HepG2 (cell line): ENCODE results near the gene SGIP1. TPM values are rescaled to one million over a fixed set of nuclear protein-coding genes. Genes with fewer than 3 reads are reported as not detected.

Source experiments
- ATAD3A ChIP-seq: sonication (generic); formaldehyde crosslinking; IDR thresholded peaks from 2 replicates; pipeline ENCODE4 v1.4.0; 2020; ENCODE audit warnings: missing genetic modification reagents
- BCL6 ChIP-seq: IDR thresholded peaks from 2 replicates; pipeline ENCODE4 v1.6.1; 2016; ENCODE audit warnings: missing genetic modification reagents, missing compliant biosample characterization
- CHD4 ChIP-seq: fragments of 200-600 bp; sonication (generic); IDR thresholded peaks from 2 replicates; pipeline ENCODE4 v1.7.0; 2017; ENCODE audit warnings: mild to moderate bottlenecking, low read length, borderline replicate concordance
- CREB1 ChIP-seq, 2 experiments: fragments of 450-650 bp in 1 of 2; IDR thresholded peaks; 2 replicates each; pipeline ENCODE4 v1.6.1; 2016 to 2017; ENCODE audit warnings: control low read depth in 1 of 2, mild to moderate bottlenecking in 1 of 2, missing compliant biosample characterization in 1 of 2, missing genetic modification characterization in 1 of 2
- GABPA ChIP-seq, 2 experiments: IDR thresholded peaks; 2 replicates each; pipeline ENCODE4 v1.6.1; 2011 to 2016; ENCODE audit warnings: low read depth in 2 of 2, low read length in 1 of 2, missing biosample characterization in 1 of 2, missing genetic modification characterization in 1 of 2
- GTF2F1 ChIP-seq: fragments of 150-350 bp; IDR thresholded peaks from 2 replicates; pipeline ENCODE4 v1.6.1; 2014; ENCODE audit warnings: low read length
- MEIS2 ChIP-seq: sonication (generic); formaldehyde crosslinking; IDR thresholded peaks from 2 replicates; pipeline ENCODE4 v1.9.0; 2021; ENCODE audit warnings: mild to moderate bottlenecking, missing genetic modification reagents
- MIXL1 ChIP-seq: IDR thresholded peaks from 2 replicates; pipeline ENCODE4 v1.6.1; 2016
- SRSF4 ChIP-seq: fragments of 200-400 bp; formaldehyde crosslinking; IDR thresholded peaks from one replicate; pipeline ENCODE4 v1.6.1; 2018; ENCODE audit warnings: mild to moderate bottlenecking, low read depth, low read length, moderate library complexity; ENCODE audit not compliant: poor library complexity, severe bottlenecking
- ZMYM3 ChIP-seq: sonication (generic); formaldehyde crosslinking; IDR thresholded peaks from 2 replicates; pipeline ENCODE4 v1.5.1; 2020; ENCODE audit warnings: mild to moderate bottlenecking, missing genetic modification reagents
- ZMYM4 ChIP-seq: sonication (generic); formaldehyde crosslinking; IDR thresholded peaks from 2 replicates; pipeline ENCODE4 v1.8.1; 2023; ENCODE audit warnings: mild to moderate bottlenecking, missing genetic modification reagents
- ZNF296 ChIP-seq: sonication (generic); formaldehyde crosslinking; conservative IDR thresholded peaks from 2 replicates; pipeline ENCODE4 v1.5.0; 2020; ENCODE audit warnings: mild to moderate bottlenecking, missing genetic modification reagents
- ZNF335 ChIP-seq: sonication (generic); formaldehyde crosslinking; IDR thresholded peaks from 2 replicates; pipeline ENCODE4 v1.4.0; 2020; ENCODE audit warnings: missing genetic modification reagents
- ZNF44 ChIP-seq: sonication (generic); formaldehyde crosslinking; IDR thresholded peaks from 2 replicates; pipeline ENCODE4 v1.5.1; 2020; ENCODE audit warnings: mild to moderate bottlenecking, missing genetic modification reagents
- ZNF746 ChIP-seq: sonication (generic); formaldehyde crosslinking; IDR thresholded peaks from 2 replicates; pipeline ENCODE4 v1.8.0; 2022; ENCODE audit warnings: mild to moderate bottlenecking, missing genetic modification reagents
- polyA plus RNA-seq, 8 experiments: library from polyadenylated mRNA; depleted of rRNA in 3 of 8; stranded (reverse) in 7 of 8; unstranded in 1 of 8; fragments of >200 nt; fragmentation: Illumina TruSeq in 4 of 8; extraction: Trizol in 4 of 8; gene quantifications; 2 replicates each; pipeline versions ENCODE4 v1.2.1 to v1.2.3, GENCODE V29; 2011 to 2016; ENCODE audit warnings: low read depth in 4 of 8, missing spikeins in 1 of 8, mixed read lengths in 1 of 8; ENCODE audit not compliant: insufficient read depth in 1 of 8
- total RNA-seq, 5 experiments: library from RNA; depleted of rRNA; stranded (reverse); fragments of >200 nt; fragmentation: Illumina TruSeq; extraction: Trizol; gene quantifications; 2 replicates each; pipeline ENCODE4 v1.2.3, GENCODE V29; 2016; ENCODE audit warnings: low read depth in 1 of 5
- TF ChIP-seq, protein P1 (sequence below): sonication (generic); formaldehyde crosslinking; IDR thresholded peaks from 2 replicates; pipeline ENCODE4 v1.9.0; 2022; ENCODE audit warnings: missing genetic modification reagents, mild to moderate bottlenecking, borderline replicate concordance
- TF ChIP-seq, protein P2 (sequence below): sonication (generic); formaldehyde crosslinking; IDR thresholded peaks from 2 replicates; pipeline ENCODE4 v1.4.0; 2020; ENCODE audit warnings: mild to moderate bottlenecking, missing genetic modification reagents
- TF ChIP-seq, protein P3 (sequence below): sonication (generic); formaldehyde crosslinking; IDR thresholded peaks from 2 replicates; pipeline ENCODE4 v1.5.1; 2020; ENCODE audit warnings: missing genetic modification reagents, mild to moderate bottlenecking, borderline replicate concordance
- TF ChIP-seq, protein P4 (sequence below): sonication (generic); formaldehyde crosslinking; IDR thresholded peaks from 2 replicates; pipeline ENCODE4 v1.4.0; 2020; ENCODE audit warnings: missing genetic modification reagents, borderline replicate concordance

SGIP1 gene
- total and polyA plus RNA-seq, 2 of the 13 experiments (the other 11 are each of a cell fraction or from before 2014, with no cell fraction given): not detected

DNA sequence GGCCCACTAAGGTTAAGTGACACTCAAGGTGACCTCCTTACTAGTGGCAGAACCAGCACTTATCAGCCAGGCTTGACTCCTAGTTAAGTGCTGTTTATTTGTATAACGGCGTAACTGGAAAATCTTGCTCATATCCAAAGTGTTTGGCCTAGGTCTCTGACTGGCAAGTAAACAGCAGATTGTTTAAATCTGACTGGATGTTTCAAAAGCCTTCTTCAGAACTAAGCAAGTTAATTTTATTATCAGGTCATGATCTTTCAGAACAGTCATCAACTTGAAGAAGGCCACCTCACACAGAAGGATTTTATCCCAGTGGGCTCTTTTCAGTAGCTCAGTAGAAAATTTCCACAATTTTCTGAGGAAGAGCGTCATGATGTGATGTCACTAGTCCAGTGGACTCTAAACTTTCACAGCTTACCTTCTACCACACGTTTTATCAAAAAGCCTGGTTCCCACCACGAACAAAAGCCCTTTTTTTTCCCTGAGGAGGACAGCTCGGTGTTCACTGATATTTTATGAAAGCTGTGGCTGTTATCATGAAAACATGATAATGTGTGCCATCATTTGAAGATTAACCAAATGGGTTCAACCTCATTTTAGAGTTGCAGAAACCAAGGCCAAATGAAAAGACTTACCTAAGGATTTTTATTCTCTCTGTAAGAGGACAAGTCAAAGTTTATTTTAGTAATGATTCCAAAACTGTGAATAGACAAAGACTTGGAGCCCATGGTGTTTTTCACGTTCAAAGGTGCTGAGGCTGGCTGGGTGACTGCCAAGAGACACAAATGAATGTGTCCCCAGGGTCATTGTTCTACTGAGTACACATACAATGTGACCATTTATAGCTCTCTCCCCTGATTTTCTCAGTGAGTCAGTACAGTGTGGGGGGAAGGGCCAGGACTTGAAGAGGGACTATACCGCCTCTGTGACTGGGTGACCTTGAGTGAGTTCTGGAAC, 9.1 kb downstream of the SGIP1 start (continued):
- TF ChIP-seq SRSF4: no peak
- TF ChIP-seq MEIS2 (CRISPR knock-in tag): 0 out of 2 replicates have a peak, but pooled peaks have one; percentile 47
- TF ChIP-seq GTF2F1: no peak
- peak; percentile 86 for TF ChIP-seq BCL6 (CRISPR knock-in tag)
- no peak for TF ChIP-seq CHD4
- TF ChIP-seq ZNF296 (CRISPR knock-in tag): no peak
- TF ChIP-seq ZNF746 (CRISPR knock-in tag): peak; percentile 28; the same call in 1 of the 2 replicates
- TF ChIP-seq MIXL1 (CRISPR knock-in tag): peak; percentile 76; the same call in 1 of the 2 replicates
- TF ChIP-seq ZNF44 (CRISPR knock-in tag): no peak
- TF ChIP-seq, protein P1, sequence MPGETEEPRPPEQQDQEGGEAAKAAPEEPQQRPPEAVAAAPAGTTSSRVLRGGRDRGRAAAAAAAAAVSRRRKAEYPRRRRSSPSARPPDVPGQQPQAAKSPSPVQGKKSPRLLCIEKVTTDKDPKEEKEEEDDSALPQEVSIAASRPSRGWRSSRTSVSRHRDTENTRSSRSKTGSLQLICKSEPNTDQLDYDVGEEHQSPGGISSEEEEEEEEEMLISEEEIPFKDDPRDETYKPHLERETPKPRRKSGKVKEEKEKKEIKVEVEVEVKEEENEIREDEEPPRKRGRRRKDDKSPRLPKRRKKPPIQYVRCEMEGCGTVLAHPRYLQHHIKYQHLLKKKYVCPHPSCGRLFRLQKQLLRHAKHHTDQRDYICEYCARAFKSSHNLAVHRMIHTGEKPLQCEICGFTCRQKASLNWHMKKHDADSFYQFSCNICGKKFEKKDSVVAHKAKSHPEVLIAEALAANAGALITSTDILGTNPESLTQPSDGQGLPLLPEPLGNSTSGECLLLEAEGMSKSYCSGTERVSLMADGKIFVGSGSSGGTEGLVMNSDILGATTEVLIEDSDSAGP: no peak
- peak; percentile 84 for TF ChIP-seq ZMYM4 (CRISPR knock-in tag)
- TF ChIP-seq, protein P2, sequence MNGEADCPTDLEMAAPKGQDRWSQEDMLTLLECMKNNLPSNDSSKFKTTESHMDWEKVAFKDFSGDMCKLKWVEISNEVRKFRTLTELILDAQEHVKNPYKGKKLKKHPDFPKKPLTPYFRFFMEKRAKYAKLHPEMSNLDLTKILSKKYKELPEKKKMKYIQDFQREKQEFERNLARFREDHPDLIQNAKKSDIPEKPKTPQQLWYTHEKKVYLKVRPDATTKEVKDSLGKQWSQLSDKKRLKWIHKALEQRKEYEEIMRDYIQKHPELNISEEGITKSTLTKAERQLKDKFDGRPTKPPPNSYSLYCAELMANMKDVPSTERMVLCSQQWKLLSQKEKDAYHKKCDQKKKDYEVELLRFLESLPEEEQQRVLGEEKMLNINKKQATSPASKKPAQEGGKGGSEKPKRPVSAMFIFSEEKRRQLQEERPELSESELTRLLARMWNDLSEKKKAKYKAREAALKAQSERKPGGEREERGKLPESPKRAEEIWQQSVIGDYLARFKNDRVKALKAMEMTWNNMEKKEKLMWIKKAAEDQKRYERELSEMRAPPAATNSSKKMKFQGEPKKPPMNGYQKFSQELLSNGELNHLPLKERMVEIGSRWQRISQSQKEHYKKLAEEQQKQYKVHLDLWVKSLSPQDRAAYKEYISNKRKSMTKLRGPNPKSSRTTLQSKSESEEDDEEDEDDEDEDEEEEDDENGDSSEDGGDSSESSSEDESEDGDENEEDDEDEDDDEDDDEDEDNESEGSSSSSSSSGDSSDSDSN (CRISPR knock-in tag): no peak
- peak; percentile 88 for TF ChIP-seq CREB1 (IDR thresholded peaks at IDR 0.05)
- TF ChIP-seq CREB1 (CRISPR knock-in tag; IDR thresholded peaks at IDR 0.05): peak; percentile 88
- TF ChIP-seq ATAD3A (CRISPR knock-in tag): no peak
- TF ChIP-seq, protein P3, sequence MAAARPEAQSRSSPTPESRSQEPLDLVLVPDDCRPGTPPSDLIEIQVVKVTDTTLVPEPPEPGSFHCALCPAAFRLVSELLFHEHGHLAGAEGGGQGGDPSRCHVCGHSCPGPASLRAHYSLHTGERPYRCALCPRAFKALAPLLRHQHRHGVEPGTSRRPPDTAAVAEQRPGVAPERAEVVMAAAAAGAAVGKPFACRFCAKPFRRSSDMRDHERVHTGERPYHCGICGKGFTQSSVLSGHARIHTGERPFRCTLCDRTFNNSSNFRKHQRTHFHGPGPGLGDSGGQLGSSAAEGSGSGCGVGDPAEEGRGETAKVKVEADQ (CRISPR knock-in tag): peak; percentile 66; the same call in 1 of the 2 replicates
- TF ChIP-seq, protein P4, sequence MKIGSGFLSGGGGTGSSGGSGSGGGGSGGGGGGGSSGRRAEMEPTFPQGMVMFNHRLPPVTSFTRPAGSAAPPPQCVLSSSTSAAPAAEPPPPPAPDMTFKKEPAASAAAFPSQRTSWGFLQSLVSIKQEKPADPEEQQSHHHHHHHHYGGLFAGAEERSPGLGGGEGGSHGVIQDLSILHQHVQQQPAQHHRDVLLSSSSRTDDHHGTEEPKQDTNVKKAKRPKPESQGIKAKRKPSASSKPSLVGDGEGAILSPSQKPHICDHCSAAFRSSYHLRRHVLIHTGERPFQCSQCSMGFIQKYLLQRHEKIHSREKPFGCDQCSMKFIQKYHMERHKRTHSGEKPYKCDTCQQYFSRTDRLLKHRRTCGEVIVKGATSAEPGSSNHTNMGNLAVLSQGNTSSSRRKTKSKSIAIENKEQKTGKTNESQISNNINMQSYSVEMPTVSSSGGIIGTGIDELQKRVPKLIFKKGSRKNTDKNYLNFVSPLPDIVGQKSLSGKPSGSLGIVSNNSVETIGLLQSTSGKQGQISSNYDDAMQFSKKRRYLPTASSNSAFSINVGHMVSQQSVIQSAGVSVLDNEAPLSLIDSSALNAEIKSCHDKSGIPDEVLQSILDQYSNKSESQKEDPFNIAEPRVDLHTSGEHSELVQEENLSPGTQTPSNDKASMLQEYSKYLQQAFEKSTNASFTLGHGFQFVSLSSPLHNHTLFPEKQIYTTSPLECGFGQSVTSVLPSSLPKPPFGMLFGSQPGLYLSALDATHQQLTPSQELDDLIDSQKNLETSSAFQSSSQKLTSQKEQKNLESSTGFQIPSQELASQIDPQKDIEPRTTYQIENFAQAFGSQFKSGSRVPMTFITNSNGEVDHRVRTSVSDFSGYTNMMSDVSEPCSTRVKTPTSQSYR: peak; percentile 98
- peak; percentile 76; the same call in 1 of the 2 replicates for TF ChIP-seq ZMYM3 (CRISPR knock-in tag)
- TF ChIP-seq ZNF335 (CRISPR knock-in tag): 0 out of 2 replicates have a peak, but pooled peaks have one; percentile 9
- no peak for TF ChIP-seq GABPA (IDR thresholded peaks at IDR 0.05; ENCODE audit: low read depth, low read length)
- TF ChIP-seq GABPA (CRISPR knock-in tag; IDR thresholded peaks at IDR 0.05; ENCODE audit: low read depth): no peak
